Measurements from ENCODE around the gene GTF2IRD1. TPM values are rescaled to one million over a fixed set of nuclear protein-coding genes. Genes with fewer than 3 reads are reported as not detected.
A peak's percentile ranks its signal among the peaks of the same experiment; 100 is the strongest.
"Not testable (repeated sequence)": the region's sequence is repeated elsewhere in the genome, so short reads cannot be mapped to it uniquely, and the experiment has no call there.

The GTF2IRD1 gene
- total RNA-seq, 2 donors from 2014 or later = 2.3 to 3.5 TPM

DNA sequence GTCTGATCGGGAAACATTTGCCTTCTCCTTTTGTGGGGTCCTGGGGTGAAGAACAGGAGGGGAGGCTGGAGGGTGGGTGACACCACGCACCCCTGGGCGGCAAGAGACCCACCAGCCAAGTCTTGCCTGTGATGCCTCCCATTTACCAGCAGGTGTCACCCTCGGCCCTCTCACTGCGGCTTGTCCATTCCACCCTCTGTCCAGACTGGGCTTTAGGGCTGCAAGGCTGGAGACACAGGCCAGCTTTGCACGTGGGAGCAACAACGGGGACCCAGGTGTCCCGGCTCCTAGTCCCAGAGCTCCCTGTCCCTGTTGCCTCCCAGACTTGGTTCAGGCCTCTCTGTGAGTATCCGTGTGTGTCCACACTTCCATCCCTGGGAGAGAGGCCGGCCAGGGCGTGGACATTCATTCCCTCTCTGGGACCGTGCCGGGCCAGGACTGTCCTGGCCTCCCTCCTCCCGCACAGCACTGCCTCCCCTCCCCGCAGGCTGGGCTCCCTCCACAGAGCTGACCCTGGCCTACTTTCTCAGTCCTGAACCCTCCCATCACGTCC is 36.2 kb upstream of the GTF2IRD1 start:
- H3K9me3 ChIP-seq (ENCODE audit: control insufficient read depth, low read length, poor library complexity, severe bottlenecking) = no peaks in the 10 kb centered on the region
- H3K4me3 Mint-ChIP-seq = no peak overlapping the region
- no peaks in the 10 kb centered on the region for H3K27me3 Mint-ChIP-seq
- no peaks in the 10 kb centered on the region for H3K36me3 Mint-ChIP-seq (ENCODE audit: low read depth)
- DNase-seq (peak; percentile 29 to 47 (median 37)), ATAC-seq (peak; percentile 67)
- no peak overlapping the region for H3K27ac Mint-ChIP-seq
- peaks cover 11% of the 10 kb centered on the region for H3K4me1 Mint-ChIP-seq

GRCh38 chr7:74418076-74418475 is 35.6 kb upstream of the GTF2IRD1 start:
- Mint-ChIP-seq H3K27me3 (no peaks in the 10 kb centered on the region), H3K4me3 (no peak overlapping the region), H3K27ac (peak overlapping the region; percentile 24), H3K4me1 (peaks cover 11% of the 10 kb centered on the region), H3K36me3 (ENCODE audit: low read depth) (no peaks in the 10 kb centered on the region)
- no peaks in the 10 kb centered on the region for H3K9me3 ChIP-seq (ENCODE audit: control insufficient read depth, low read length, poor library complexity, severe bottlenecking)
- no peak for DNase-seq
- no peak for ATAC-seq

DNA sequence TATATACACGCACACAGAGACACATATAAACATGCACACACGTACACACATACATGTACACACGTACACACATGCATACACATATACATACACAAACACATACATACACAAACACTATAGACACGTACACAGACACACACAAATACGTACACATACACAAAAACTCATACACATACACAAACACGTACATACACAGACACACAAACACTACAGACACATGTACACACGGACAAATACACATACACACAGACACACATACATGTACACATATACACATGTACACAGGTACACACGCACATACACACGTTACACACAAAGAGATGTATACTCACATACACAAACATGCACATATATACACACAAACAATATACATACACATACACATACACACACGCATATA is 35.2 kb upstream of the GTF2IRD1 start:
- peaks cover 11% of the 10 kb centered on the region for H3K4me1 Mint-ChIP-seq
- DNase-seq (no peak), ATAC-seq (no peak)
- H3K36me3 Mint-ChIP-seq (ENCODE audit: low read depth) = no peaks in the 10 kb centered on the region
- H3K27me3 Mint-ChIP-seq = no peaks in the 10 kb centered on the region
- peak overlapping the region; percentile 24 for H3K27ac Mint-ChIP-seq
- no peak overlapping the region for H3K4me3 Mint-ChIP-seq
- no peaks in the 10 kb centered on the region for H3K9me3 ChIP-seq (ENCODE audit: control insufficient read depth, low read length, poor library complexity, severe bottlenecking)

DNA sequence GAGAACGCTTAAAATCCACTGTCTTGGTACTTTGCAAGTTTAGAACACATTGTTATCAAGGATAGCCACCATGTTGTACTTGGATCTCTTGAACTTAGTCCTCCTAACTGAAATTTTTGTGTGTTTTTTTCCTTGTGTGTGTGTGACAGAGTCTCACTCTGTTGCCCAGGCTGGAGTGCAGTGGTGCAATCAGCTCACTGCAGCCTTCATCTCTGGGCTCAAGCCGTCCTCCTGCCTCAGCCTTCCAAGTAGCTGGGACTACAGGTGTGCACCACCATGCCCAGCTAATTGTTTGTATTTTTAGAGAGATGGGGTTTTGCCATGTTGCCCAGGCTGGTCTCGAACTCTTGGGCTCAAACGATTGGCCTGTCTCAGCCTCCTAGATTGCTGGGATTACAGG is 34.5 kb upstream of the GTF2IRD1 start:
- H3K27me3 Mint-ChIP-seq; H3K9me3 ChIP-seq (ENCODE audit: control insufficient read depth, low read length, poor library complexity, severe bottlenecking); ATAC-seq; H3K36me3 Mint-ChIP-seq (ENCODE audit: low read depth); DNase-seq; H3K4me3 Mint-ChIP-seq: not testable (repeated sequence)
- peak overlapping the region; percentile 57 for H3K27ac Mint-ChIP-seq
- H3K4me1 Mint-ChIP-seq = peaks cover 11% of the 10 kb centered on the region

- Mint-ChIP-seq H3K27ac (peak overlapping the region; percentile 91), H3K4me3 (no peak overlapping the region)
These were observed 33.7 kb upstream of the GTF2IRD1 start for GRCh38 chr7:74420006-74420405.

DNA sequence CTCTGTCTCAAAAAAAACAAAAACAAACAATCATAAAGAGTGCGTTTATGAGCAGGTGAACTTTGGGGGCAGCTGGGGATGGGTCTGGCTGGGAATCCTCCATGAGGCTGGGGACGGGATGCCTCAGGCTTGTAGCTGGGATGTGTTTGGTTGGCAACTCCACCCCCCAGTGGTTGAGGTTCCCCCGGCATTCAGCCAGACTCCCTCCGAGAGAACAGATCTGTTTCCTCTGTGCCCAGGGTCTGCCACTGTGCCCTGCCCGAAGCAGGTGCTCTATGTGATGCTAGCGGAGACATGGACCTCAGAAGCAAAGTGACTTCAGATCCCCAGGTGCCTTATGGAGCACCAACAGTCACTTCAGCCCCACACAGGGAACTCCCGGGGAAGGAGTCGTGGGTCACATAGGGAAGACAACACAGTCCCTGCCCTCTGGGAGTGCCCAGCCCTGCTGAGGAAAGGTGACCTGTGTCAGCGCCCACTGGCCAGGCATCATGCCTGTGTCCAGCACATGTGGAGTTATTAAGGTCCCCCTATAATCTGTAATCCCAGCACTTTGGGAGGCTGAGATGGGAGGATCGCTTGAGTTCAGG is 29.3 kb upstream of the GTF2IRD1 start:
- ATAC-seq = no peak
- Mint-ChIP-seq H3K36me3 (ENCODE audit: low read depth) (no peaks in the 10 kb centered on the region), H3K27me3 (no peaks in the 10 kb centered on the region), H3K27ac (no peak overlapping the region), H3K4me1 (peaks cover 6% of the 10 kb centered on the region), H3K4me3 (no peak overlapping the region)
- no peaks in the 10 kb centered on the region for H3K9me3 ChIP-seq (ENCODE audit: control insufficient read depth, low read length, poor library complexity, severe bottlenecking)
- no peak for DNase-seq

More at GRCh38 chr7:74420006-74420405, 33.7 kb upstream of the GTF2IRD1 start:
- no peaks in the 10 kb centered on the region for H3K36me3 Mint-ChIP-seq (ENCODE audit: low read depth)
- DNase-seq (no peak), ATAC-seq (no peak)
- peaks cover 11% of the 10 kb centered on the region for H3K4me1 Mint-ChIP-seq
- no peaks in the 10 kb centered on the region for H3K9me3 ChIP-seq (ENCODE audit: control insufficient read depth, low read length, poor library complexity, severe bottlenecking)
- no peaks in the 10 kb centered on the region for H3K27me3 Mint-ChIP-seq

DNA sequence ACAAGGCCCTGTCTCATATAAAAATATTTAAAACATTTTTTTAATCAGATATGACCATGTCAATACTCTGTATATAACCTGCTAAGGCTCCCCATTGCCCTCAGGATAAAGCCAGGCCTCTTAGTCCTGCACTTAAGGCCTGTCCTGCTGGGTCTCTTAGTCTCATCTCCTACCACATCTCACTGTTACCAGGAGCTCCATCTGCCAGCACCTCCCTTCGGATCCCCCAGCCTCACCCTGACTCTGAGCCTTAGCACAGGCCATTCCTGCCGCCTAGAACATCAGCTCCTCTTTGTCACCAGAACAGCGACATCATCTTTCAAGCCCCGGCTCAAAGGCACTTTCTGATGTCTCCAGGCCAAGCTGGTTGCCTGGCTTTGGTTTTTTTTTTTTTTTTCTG is 25.7 kb upstream of the GTF2IRD1 start:
- H3K27ac Mint-ChIP-seq = peak overlapping the region; percentile 59
- ATAC-seq = no peak
- no peaks in the 10 kb centered on the region for H3K27me3 Mint-ChIP-seq

GRCh38 chr7:74429153-74429747 is 24.5 kb upstream of the GTF2IRD1 start:
- Mint-ChIP-seq H3K27ac (no peak overlapping the region), H3K27me3 (no peaks in the 10 kb centered on the region), H3K4me1 (no peaks in the 10 kb centered on the region), H3K4me3 (no peak overlapping the region), H3K36me3 (ENCODE audit: low read depth) (no peaks in the 10 kb centered on the region)
- ATAC-seq (no peak), DNase-seq (no peak)
- no peaks in the 10 kb centered on the region for H3K9me3 ChIP-seq (ENCODE audit: control insufficient read depth, low read length, poor library complexity, severe bottlenecking)

More for the DNA sequence above, 25.7 kb upstream of the GTF2IRD1 start:
- DNase-seq = no peak
- Mint-ChIP-seq H3K36me3 (ENCODE audit: low read depth) (no peaks in the 10 kb centered on the region), H3K4me1 (no peaks in the 10 kb centered on the region), H3K4me3 (peak overlapping the region; percentile 31)
- H3K9me3 ChIP-seq (ENCODE audit: control insufficient read depth, low read length, poor library complexity, severe bottlenecking) = no peaks in the 10 kb centered on the region

DNA sequence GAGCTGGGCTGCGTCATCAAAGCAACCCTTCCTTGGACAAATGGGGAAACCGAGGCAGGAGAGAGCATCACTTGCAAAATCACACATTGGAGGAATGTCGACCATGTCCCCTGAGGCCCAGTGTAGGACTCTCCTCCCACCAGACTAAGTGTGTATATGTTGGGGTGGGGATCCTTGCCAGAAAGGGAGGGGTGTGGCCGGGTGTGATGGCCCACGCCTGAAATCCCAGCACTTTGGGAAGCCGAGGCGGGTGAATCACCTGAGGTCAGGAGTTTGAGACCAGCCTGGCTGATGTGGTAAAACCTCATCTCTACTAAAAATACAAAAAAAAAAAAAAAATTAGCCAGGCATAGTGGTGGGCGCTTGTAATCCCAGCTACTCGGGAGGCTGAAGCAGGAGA is 23.3 kb upstream of the GTF2IRD1 start:
- H3K4me3 Mint-ChIP-seq; ATAC-seq; H3K36me3 Mint-ChIP-seq (ENCODE audit: low read depth); DNase-seq; H3K27ac Mint-ChIP-seq; H3K9me3 ChIP-seq (ENCODE audit: control insufficient read depth, low read length, poor library complexity, severe bottlenecking); H3K4me1 Mint-ChIP-seq; H3K27me3 Mint-ChIP-seq: not testable (repeated sequence)

DNA sequence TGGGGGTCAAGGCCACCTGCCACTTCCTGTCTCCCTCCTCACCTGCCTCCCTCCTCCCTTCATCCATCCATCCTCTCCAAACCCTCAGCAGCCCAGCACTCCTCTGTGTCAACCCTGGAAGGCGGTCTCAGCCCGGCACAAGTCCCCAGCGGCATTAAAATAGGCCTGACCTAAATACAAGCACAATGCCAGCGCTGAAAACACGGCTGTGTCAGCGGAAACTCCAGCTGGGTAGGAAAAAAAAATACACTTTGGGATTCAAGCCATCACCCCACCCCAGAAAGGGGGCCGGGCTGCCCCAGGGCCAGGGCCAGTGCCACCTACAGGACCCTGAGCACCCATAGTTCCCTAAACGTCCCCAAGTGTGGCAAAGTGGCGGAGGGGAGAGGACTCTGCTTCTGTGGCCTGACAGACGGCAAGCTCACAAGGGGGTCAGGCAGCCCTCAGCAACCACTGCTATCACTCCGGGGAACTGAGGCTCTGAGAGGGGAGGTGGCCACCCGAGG is 22.7 kb upstream of the GTF2IRD1 start:
- no peak overlapping the region for H3K4me3 Mint-ChIP-seq
- DNase-seq (no peak), ATAC-seq (no peak)
- no peaks in the 10 kb centered on the region for H3K36me3 Mint-ChIP-seq (ENCODE audit: low read depth)
- no peaks in the 10 kb centered on the region for H3K27me3 Mint-ChIP-seq
- no peaks in the 10 kb centered on the region for H3K9me3 ChIP-seq (ENCODE audit: control insufficient read depth, low read length, poor library complexity, severe bottlenecking)
- H3K4me1 Mint-ChIP-seq = no peaks in the 10 kb centered on the region
- no peak overlapping the region for H3K27ac Mint-ChIP-seq

GRCh38 chr7:74437291-74437571 is 16.5 kb upstream of the GTF2IRD1 start:
- not testable (repeated sequence) for H3K4me1 Mint-ChIP-seq; H3K4me3 Mint-ChIP-seq; H3K36me3 Mint-ChIP-seq (ENCODE audit: low read depth); H3K27ac Mint-ChIP-seq; ATAC-seq; H3K9me3 ChIP-seq (ENCODE audit: control insufficient read depth, low read length, poor library complexity, severe bottlenecking); H3K27me3 Mint-ChIP-seq; DNase-seq

GRCh38 chr7:74438327-74438726 is 15.4 kb upstream of the GTF2IRD1 start:
- Mint-ChIP-seq H3K36me3 (ENCODE audit: low read depth) (peaks cover 2% of the 10 kb centered on the region), H3K27me3 (peaks cover 8% of the 10 kb centered on the region), H3K27ac (no peak overlapping the region), H3K4me1 (no peaks in the 10 kb centered on the region), H3K4me3 (no peak overlapping the region)
- no peak for ATAC-seq
- DNase-seq = no peak
- no peaks in the 10 kb centered on the region for H3K9me3 ChIP-seq (ENCODE audit: control insufficient read depth, low read length, poor library complexity, severe bottlenecking)

DNA sequence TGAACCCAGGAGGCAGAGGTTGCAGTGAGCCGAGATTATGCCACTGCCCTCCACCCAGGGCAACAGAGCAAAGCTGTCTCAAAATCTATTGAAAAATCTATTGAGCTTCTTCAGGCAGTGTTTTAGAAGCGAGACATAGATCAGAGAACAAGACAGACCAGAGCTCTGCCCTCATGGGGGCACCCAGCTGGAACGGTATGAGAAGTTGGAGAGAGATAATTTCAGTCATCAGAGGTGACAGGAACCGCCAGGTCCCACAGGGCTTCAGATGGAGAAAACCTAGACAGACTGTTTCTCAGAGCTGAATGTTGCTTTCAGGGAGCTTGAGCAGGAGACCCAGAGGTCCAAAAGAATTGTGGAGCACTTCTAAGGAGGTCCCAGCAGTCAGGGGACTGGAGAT is 14.2 kb upstream of the GTF2IRD1 start:
- DNase-seq = no peak
- peaks cover 2% of the 10 kb centered on the region for H3K36me3 Mint-ChIP-seq (ENCODE audit: low read depth)
- no peak overlapping the region for H3K27ac Mint-ChIP-seq
- ATAC-seq = no peak
- peaks cover 4% of the 10 kb centered on the region for H3K4me1 Mint-ChIP-seq
- peaks cover 8% of the 10 kb centered on the region for H3K27me3 Mint-ChIP-seq
- H3K4me3 Mint-ChIP-seq = no peak overlapping the region
- H3K9me3 ChIP-seq (ENCODE audit: control insufficient read depth, low read length, poor library complexity, severe bottlenecking) = no peaks in the 10 kb centered on the region

GRCh38 chr7:74440143-74440542 is 13.6 kb upstream of the GTF2IRD1 start:
- DNase-seq; H3K4me1 Mint-ChIP-seq; H3K9me3 ChIP-seq (ENCODE audit: control insufficient read depth, low read length, poor library complexity, severe bottlenecking); H3K4me3 Mint-ChIP-seq; ATAC-seq; H3K27me3 Mint-ChIP-seq; H3K27ac Mint-ChIP-seq; H3K36me3 Mint-ChIP-seq (ENCODE audit: low read depth): not testable (repeated sequence)
